Right renal pelvis (tissue), 4 donors: ENCODE results near the gene CHMP4B. TPM values are rescaled to one million over a fixed set of nuclear protein-coding genes. Genes with fewer than 3 reads are reported as not detected.

ENCODE experiments used
- DNase-seq, 4 donors: peaks; one replicate each; pipeline ENCODE4 v3.0.0-alpha.2; 2013; ENCODE audit warnings: low read depth in 4 of 4, low spot score in 3 of 4, missing footprints in 1 of 4
- polyA plus RNA-seq, 4 donors: library from polyadenylated mRNA; unstranded; fragments of 120-200 nt; gene quantifications; one replicate each; pipeline ENCODE4 v1.2.1, GENCODE V29; 2013; ENCODE audit not compliant: insufficient read length in 4 of 4

CHMP4B gene
- polyA plus RNA-seq, 4 donors = 108 to 112 (median 110) TPM

DNA sequence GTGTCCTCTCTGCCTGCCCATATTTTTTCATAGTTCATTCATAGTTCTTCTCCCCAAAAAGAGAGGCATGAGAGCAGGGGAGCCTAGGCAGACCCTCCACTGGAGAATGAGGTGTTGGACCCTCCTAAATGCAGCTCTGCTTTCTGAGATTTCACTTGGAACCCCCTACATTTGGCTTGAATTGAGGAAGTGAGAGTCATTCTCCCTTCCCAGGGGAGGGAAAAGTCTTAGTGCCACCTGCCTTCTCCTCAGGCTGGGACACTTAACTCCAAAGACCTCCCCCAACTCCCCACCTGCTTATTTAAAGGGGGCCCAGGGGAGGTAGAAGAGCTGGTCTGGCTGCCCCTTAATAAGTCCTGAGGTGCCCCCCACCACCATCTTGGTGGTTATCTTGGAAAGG lies 78.2 kb downstream of the CHMP4B start:
- DNase-seq = no peak

DNA sequence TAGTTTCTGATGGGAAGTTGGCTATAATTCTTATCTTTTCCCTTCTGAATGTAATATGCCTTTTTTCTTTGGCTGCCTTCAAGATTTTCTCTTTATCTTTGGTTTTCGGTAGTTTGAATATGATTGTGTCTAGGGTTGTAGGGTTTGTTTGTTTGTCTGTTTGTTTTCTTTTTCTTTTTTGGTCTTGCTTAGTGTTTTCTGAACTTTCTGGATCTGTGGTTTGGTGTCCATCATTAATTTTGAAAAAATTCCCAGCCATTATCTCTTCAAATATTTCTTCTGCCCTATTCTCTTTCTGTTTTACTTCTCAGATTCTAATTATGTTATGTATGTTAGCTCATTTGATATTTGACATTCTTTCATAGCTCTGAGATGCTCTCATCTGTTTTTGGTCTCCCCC lies 79.4 kb downstream of the CHMP4B start:
- DNase-seq = no peak

DNA sequence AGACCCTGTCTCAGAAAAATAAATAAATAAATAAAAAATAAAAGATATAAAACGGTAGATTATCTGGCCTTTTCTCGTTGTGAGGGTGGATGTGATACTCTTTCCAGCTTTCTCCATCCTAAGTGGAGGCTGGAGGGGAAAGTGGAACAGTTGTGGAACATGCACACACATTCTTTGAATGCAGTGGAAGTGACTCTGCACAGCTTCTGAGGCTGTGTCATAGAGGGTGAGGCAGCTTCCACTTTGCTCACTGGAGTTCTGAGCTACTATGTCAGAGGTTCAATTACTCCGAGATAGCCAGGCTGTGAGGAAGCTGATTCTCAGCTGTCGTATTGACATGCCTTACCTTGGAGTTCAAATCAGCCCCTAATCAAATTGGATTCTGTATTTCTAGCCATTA lies 82.2 kb downstream of the CHMP4B start:
- DNase-seq = no peak

GRCh38 chr20:33894798-33895197 lies 83.7 kb downstream of the CHMP4B start:
- no peak for DNase-seq

DNA sequence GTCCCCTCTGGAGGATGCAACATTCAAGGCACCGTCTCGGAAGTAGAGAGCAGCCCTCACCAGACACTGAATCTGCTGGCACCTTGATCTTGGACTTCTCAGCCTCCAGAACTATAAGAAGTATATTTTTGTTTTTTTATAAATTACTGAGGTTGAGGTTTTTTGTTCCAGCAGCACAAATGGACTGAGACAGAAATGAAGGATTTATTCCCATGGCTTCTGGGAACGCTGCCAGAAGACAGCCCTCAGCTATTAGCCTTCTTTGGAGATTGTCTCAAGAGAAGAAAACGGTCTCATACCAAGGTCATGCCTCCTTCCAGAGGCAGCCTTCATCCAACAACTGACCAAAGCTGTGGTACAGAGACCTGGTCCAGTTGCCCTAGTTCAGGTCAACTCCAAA lies 85.4 kb downstream of the CHMP4B start:
- DNase-seq = no peak

DNA sequence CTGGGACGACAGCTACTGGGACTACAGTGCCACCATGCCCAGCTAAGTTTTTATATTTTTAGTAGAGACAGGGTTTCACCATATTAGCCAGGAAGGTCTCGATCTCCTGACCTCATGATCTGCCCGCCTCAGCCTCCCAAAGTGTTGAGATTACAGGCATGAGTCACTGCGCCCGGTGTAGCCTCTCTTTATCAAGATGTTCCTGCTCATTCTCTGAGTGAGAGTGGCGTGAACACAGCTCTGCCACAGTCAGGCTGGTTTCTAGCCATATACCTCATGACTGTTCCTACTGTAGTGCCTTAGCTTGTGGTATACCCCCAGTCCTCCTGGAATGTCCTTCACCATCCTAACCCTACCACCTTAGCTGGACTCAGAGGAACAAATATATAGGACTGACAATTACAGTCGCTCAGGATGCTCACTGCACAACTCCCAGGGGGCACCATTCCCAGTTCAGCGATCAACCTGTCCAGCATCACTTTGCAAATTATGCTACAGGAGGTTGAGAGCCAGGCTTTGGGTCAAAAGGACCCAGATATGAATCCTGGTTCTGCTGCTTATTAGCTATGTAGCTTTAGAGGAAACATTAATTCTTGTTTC lies 86.3 kb downstream of the CHMP4B start:
- no peak for DNase-seq

GRCh38 chr20:33899106-33899505 lies 88.0 kb downstream of the CHMP4B start:
- no peak for DNase-seq

DNA sequence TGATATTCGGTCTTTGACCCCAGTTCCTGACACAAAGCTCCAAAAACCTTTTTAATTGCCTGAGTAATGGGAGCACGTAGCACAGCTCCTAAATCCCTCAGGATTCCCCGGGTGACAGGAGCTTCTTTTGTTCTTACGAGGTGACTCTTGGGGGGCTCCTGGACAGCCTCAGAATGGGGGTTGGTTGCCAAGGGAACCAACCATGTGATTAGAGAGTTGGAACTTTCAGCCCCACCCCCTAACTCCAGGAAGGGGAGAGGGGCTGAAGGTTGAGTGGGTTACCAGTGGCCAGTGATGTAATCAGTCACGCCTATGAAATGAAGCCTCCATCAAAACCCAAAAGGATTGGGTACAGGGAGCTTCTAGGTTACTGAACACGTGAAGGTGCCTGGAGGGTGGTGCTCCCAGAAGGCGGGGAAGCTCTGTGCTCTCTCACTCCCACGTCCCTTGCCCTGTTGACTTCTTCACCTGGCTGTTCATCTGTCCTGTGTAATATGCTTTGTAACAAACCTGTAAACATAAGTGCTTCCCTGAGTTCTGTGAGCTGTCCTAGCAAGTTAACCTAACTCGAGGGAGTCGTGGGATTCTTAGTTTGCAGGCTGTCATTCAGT lies 89.5 kb downstream of the CHMP4B start:
- no peak for DNase-seq

DNA sequence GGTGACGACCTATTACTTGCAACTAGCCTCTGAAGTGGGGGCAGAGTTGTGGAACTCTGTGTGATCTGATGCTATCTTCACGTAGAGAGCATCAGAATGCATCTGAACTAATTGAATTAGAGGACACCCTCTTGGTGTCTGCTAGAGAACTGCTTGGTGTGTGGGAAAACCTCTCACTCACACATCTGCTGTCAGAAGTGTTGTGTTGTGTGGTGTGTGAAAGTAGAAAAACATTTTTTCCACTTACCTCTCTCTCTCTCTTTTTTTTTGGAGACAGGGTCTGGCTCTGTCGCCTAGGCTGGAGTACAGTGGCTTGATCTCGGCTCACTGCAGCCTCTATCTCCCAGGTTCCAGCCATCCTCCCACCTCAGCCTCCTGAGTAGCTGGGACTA lies 90.0 kb downstream of the CHMP4B start:
- no peak for DNase-seq

DNA sequence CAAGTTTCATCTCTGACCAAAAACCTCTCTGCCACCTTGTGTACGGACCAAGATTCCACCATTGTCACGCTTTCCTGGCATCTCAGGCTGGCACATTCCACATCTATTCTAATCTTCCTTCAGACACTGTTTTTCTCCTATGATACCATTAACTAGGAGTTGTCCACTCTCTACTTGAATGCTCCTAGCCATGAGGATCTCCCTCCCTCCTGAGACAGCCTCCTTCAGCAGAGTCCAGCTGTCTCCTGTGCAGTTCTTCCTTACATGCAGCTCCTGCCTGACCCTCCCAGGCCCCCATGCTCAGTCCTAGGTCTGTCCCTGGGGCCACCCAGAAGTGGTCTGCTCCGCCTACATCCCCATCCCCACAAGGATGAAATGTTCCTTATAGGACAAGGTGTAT lies 90.9 kb downstream of the CHMP4B start:
- no peak for DNase-seq

Other genes with a start within 250 kb of the CHMP4B start
- gene C20orf144, start 149.0 kb upstream of the CHMP4B start, polyA plus RNA-seq = under 1 TPM; 0.12 to 0.26 (median 0.21) TPM
- under 1 TPM; 0.22 to 0.64 (median 0.45) TPM for gene ACTL10, start 144.4 kb upstream of the CHMP4B start, polyA plus RNA-seq
- gene NECAB3, start 136.9 kb upstream of the CHMP4B start, polyA plus RNA-seq = 10 to 100 TPM; 13.0 to 19.5 (median 14.8) TPM
- gene E2F1, start 125.0 kb upstream of the CHMP4B start, polyA plus RNA-seq = 10 to 100 TPM; 10.8 to 12.7 (median 12.1) TPM
- 1 to 10 TPM; 8.9 to 9.5 (median 9.1) TPM for gene PXMP4, start 91.0 kb upstream of the CHMP4B start, polyA plus RNA-seq
- 1 to 10 TPM; 2.9 to 3.3 (median 3.1) TPM for gene ZNF341, start 79.4 kb upstream of the CHMP4B start, polyA plus RNA-seq
- 100 to 1,000 TPM; 153 to 198 (median 166) TPM for gene RALY, start 182.6 kb downstream of the CHMP4B start, polyA plus RNA-seq